ENCODE results near the gene GOLGA5. TPM values are rescaled to one million over a fixed set of nuclear protein-coding genes. Genes with fewer than 3 reads are reported as not detected.
"Not testable (repeated sequence)": the region's sequence is repeated elsewhere in the genome, so short reads cannot be mapped to it uniquely, and the experiment has no call there.

GOLGA5 gene
- total RNA-seq (ENCODE audit: unreplicated experiment) = 26.4 TPM
- long read RNA-seq, transcript GOLGA5-201 (13 exons, 2,969 nt) = major isoform, 11 of 16 reads
- long read RNA-seq, partial matches to known transcripts = 4 of 16 reads
- long read RNA-seq, other reads (novel, unspliced or antisense) = 1 of 16 reads

GRCh38 chr14:92793709-92794546, at the start of gene GOLGA5:
TSS of gene GOLGA5 (plus strand) at chr14:92794305. CDS start at chr14:92797438, 3,133 bp downstream.
- Mint-ChIP-seq H3K9me3 (ENCODE audit: unreplicated experiment) (no peaks in the 10 kb centered on the region), H3K4me1 (ENCODE audit: unreplicated experiment) (peaks cover 18% of the 10 kb centered on the region), H3K4me3 (ENCODE audit: unreplicated experiment) (peak within 1 kb of the TSS; percentile 99), H3K27ac (ENCODE audit: unreplicated experiment) (peak within 1 kb of the TSS; percentile 95), H3K36me3 (ENCODE audit: low read depth, unreplicated experiment) (peaks cover 19% of the 10 kb centered on the region), H3K27me3 (ENCODE audit: unreplicated experiment) (peaks cover 8% of the 10 kb centered on the region)
- peak; percentile 99 for DNase-seq (ENCODE audit: low spot score)
- TF ChIP-seq CTCF (IDR thresholded peaks at IDR 0.05; ENCODE audit: unreplicated experiment) = no peak

- Mint-ChIP-seq H3K27me3 (ENCODE audit: unreplicated experiment) (peaks cover 8% of the 10 kb centered on the region), H3K27ac (ENCODE audit: unreplicated experiment) (peak overlapping the region; percentile 88), H3K36me3 (ENCODE audit: low read depth, unreplicated experiment) (peaks cover 3% of the 10 kb centered on the region), H3K9me3 (ENCODE audit: unreplicated experiment) (no peaks in the 10 kb centered on the region), H3K4me3 (ENCODE audit: unreplicated experiment) (peak overlapping the region; percentile 96), H3K4me1 (ENCODE audit: unreplicated experiment) (peaks cover 25% of the 10 kb centered on the region)
- TF ChIP-seq CTCF (IDR thresholded peaks at IDR 0.05; ENCODE audit: unreplicated experiment) = no peak
- no peak for DNase-seq (ENCODE audit: low spot score)
These were observed 46.3 kb upstream of the GOLGA5 start for GRCh38 chr14:92747701-92748258.

GRCh38 chr14:92748259-92749016, 45.7 kb upstream of the GOLGA5 start, which contains the start of gene LGMN:
TSS of gene LGMN (minus strand) at chr14:92748627. CDS start at chr14:92732786, 15,841 bp downstream.
- Mint-ChIP-seq H3K4me3 (ENCODE audit: unreplicated experiment) (peak within 1 kb of the TSS; percentile 96), H3K27ac (ENCODE audit: unreplicated experiment) (peak within 1 kb of the TSS; percentile 88), H3K4me1 (ENCODE audit: unreplicated experiment) (peaks cover 25% of the 10 kb centered on the region), H3K27me3 (ENCODE audit: unreplicated experiment) (peaks cover 8% of the 10 kb centered on the region), H3K9me3 (ENCODE audit: unreplicated experiment) (no peaks in the 10 kb centered on the region), H3K36me3 (ENCODE audit: low read depth, unreplicated experiment) (peaks cover 3% of the 10 kb centered on the region)
- peak; percentile 92 for DNase-seq (ENCODE audit: low spot score)
- no peak for TF ChIP-seq CTCF (IDR thresholded peaks at IDR 0.05; ENCODE audit: unreplicated experiment)

GRCh38 chr14:92750222-92750728, 43.8 kb upstream of the GOLGA5 start:
- not testable (repeated sequence) for H3K27ac Mint-ChIP-seq (ENCODE audit: unreplicated experiment); DNase-seq (ENCODE audit: low spot score); H3K27me3 Mint-ChIP-seq (ENCODE audit: unreplicated experiment); H3K4me3 Mint-ChIP-seq (ENCODE audit: unreplicated experiment); H3K9me3 Mint-ChIP-seq (ENCODE audit: unreplicated experiment); H3K36me3 Mint-ChIP-seq (ENCODE audit: low read depth, unreplicated experiment)
- peaks cover 30% of the 10 kb centered on the region for H3K4me1 Mint-ChIP-seq (ENCODE audit: unreplicated experiment)

GRCh38 chr14:92750994-92751400, 43.1 kb upstream of the GOLGA5 start:
- Mint-ChIP-seq H3K27me3 (ENCODE audit: unreplicated experiment) (peaks cover 8% of the 10 kb centered on the region), H3K36me3 (ENCODE audit: low read depth, unreplicated experiment) (peaks cover 3% of the 10 kb centered on the region), H3K4me3 (ENCODE audit: unreplicated experiment) (no peak overlapping the region), H3K4me1 (ENCODE audit: unreplicated experiment) (peaks cover 34% of the 10 kb centered on the region), H3K27ac (ENCODE audit: unreplicated experiment) (no peak overlapping the region), H3K9me3 (ENCODE audit: unreplicated experiment) (no peaks in the 10 kb centered on the region)
- no peak for TF ChIP-seq CTCF (IDR thresholded peaks at IDR 0.05; ENCODE audit: unreplicated experiment)
- no peak for DNase-seq (ENCODE audit: low spot score)
